Suprapubic skin (tissue), 3 donors: ENCODE data around the gene LRP2BP.

Experiments used
- EP300 ChIP-seq: sonication (generic); formaldehyde crosslinking; IDR thresholded peaks from one replicate; pipeline ENCODE4 v1.6.1; 2017; ENCODE audit warnings: antibody characterized with exemption
- TF ChIP-seq, protein P1 (sequence below), 2 donors: fragments of 200-600 bp in 1 of 2; fragments of 450-650 bp in 1 of 2; sonication (generic) in 1 of 2; IDR thresholded peaks; one replicate each; pipeline ENCODE4 v1.5.1; 2016 to 2019; ENCODE audit warnings: antibody characterized with exemption in 2 of 2, mild to moderate bottlenecking in 1 of 2, moderate library complexity in 1 of 2

GRCh38 chr4:185384930-185385331, 10.8 kb downstream of the LRP2BP start:
- TF ChIP-seq EP300: no peak
- TF ChIP-seq, protein P1, sequence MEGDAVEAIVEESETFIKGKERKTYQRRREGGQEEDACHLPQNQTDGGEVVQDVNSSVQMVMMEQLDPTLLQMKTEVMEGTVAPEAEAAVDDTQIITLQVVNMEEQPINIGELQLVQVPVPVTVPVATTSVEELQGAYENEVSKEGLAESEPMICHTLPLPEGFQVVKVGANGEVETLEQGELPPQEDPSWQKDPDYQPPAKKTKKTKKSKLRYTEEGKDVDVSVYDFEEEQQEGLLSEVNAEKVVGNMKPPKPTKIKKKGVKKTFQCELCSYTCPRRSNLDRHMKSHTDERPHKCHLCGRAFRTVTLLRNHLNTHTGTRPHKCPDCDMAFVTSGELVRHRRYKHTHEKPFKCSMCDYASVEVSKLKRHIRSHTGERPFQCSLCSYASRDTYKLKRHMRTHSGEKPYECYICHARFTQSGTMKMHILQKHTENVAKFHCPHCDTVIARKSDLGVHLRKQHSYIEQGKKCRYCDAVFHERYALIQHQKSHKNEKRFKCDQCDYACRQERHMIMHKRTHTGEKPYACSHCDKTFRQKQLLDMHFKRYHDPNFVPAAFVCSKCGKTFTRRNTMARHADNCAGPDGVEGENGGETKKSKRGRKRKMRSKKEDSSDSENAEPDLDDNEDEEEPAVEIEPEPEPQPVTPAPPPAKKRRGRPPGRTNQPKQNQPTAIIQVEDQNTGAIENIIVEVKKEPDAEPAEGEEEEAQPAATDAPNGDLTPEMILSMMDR (IDR thresholded peaks at IDR 0.05): no peak
